Fibroblast of peridontal ligament (primary cell): ENCODE results near the gene RNF223.
"Not testable (repeated sequence)": the region's sequence is repeated elsewhere in the genome, so short reads cannot be mapped to it uniquely, and the experiment has no call there.

Source experiments
- DNase-seq: peaks from one replicate; pipeline ENCODE4 v3.0.0-alpha.2; 2010; ENCODE audit errors: extremely low read depth

The RNF223 gene

GRCh38 chr1:1109743-1110142, 35.6 kb upstream of the RNF223 start:
- DNase-seq: no peak

- no peak for DNase-seq
These were observed 32.6 kb upstream of the RNF223 start for GRCh38 chr1:1106510-1107221.

GRCh38 chr1:1104152-1104551, 30.0 kb upstream of the RNF223 start:
- not testable (repeated sequence) for DNase-seq

- no peak for DNase-seq
These were observed 27.4 kb upstream of the RNF223 start for GRCh38 chr1:1101503-1101902.

- DNase-seq: no peak
These were observed 26.2 kb upstream of the RNF223 start for GRCh38 chr1:1100296-1100695.

DNA sequence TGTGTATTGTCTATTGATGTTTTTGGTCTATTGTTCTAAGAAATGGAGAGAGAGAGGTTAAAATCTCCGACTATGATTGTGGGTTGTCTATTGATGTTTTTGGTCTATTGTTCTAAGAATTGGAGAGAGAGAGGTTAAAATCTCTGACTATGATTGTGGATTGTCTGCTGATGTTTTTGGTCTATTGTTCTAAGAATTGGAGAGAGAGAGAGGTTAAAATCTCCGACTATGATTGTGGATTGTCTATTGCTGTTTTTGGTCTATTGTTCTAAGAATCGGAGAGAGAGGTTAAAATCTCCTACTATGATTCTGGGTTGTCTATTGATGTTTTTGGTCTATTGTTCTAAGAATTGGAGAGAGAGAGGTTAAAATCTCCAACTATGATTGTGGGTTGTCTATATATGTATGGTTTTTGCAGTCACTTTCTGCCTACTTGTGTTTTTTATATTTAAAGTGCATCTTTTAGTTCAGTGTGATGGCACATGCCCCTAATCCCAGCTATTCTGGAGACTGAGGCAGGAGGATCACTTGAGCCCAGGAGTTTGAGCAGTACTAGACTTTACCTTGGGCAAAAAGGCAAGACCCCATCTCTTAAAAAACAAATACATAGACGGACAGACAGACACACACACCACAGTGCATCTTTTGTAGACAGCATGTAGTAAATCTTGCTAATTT, 25.5 kb upstream of the RNF223 start:
- DNase-seq: no peak

GRCh38 chr1:1098681-1099421, 24.7 kb upstream of the RNF223 start:
- no peak for DNase-seq

DNA sequence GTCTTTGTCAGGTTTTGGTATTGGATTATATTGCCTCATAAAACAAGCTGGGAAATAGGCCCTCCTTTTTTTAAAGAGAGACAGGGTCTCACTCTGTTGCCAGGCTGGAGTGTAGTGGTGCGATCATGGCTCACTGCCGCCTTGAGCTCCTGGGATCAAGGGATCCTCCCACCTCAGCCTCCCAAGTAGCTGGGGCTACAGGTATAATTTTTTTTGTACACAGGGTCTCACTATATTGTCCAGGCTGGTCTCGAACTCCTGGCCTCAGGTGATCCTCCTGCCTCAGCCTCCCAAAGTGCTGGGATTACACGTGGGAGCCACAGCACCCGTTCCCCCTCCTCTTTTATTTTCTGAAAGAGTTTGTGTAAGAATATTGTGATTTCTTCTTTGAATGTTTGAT, 22.0 kb upstream of the RNF223 start:
- DNase-seq: not testable (repeated sequence)

DNA sequence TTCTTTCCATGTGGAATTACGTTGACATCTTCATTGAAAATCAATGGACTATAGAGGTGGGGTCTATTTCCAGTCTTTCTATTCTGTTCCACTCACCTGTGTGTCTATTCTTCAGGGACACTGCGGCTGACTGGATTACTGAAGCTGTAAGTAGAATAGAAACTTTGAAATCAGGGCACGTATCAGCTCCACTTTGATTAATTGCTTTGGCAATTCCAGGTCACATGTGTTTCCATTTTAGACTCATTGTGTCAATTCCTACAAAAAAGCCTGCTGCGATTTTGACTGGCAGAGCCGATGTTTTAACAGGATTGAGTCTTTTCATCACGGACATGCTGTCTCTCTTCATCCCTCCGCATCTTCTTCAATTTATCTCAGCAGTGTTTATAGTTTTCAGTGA, 20.9 kb upstream of the RNF223 start:
- no peak for DNase-seq

DNA sequence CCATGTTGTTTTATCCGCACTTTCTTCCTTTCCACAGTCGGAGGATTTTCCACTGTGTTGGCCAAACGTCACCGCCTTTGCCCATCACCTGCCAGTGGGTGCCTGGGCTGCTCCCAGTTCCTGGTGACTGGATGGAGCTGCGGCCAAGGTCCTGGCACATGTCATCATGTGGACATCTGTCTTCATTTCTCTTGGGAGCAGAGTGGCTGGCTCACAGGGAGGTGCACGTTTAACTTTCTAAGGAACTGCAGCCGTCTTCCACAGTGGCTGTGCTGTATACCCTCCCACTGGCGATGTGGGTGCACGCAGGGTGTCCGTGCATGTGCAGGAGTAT, 19.5 kb upstream of the RNF223 start:
- no peak for DNase-seq

DNA sequence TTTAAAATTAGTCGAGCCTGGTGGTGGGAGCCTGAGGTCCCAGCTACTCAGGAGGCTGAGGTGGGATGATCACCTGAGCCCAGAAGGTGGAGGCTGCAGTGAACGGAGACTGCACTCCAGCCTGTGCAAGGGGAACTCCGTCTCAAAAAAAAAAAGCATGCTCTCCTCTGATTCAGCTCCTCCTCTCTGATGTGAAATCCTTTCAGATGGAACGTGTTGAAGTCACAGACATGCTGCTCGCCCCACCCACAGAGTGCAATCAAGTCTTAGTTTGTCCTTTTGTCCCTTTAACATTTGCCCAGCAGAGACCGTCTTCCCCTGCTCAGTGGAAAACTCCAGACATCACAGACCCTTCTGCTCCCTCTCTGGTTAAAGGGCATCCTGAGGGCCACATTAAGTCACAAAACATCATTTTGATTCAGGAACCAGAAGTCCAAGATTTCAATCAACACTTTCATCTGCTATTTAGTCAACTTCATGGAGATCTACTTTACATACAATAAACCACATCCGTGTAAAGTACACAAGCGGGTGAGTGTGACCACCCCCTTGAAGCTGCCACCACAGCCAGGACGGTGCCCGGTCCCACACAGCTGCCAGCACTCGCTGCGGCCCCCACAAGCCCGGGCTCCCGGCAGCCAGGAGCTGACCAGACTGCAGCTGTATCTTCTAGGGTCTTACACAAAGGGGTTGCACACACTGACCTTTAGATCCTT, 18.9 kb upstream of the RNF223 start:
- no peak for DNase-seq

DNA sequence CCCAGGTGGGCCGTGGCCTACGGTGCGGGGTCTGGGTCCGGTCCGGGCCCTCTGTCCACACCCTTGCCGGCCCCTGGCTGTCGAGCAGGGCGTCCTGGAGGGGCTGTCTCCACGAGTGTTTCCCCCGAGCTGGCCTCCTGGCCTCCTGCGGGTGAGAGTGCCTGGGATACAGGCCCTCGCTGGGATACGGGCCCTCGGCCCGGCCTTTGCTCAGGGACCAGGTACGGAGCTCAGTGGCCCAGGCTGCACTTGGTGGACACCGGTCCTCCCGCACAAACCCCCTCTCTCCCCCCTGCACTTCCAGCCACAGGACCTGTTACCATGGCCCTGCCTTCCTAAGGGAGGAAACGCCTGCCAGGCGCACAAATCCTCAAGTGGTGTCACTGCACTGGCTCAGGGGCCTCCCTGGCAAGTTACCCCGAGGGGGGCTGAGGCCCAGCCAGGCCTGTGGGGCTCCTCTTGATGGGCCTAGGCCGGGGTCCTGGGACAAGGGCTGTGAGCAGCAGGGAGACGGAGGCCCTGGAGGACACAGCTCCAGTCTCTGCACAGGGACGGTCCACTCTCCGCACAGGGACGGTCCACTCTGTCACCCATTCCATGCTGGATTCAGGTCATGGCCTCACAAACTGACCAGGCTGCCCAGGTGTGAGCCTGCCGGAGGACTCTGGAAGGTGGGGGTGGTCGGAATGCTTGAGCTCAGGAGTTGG, 18.2 kb upstream of the RNF223 start:
- no peak for DNase-seq

DNA sequence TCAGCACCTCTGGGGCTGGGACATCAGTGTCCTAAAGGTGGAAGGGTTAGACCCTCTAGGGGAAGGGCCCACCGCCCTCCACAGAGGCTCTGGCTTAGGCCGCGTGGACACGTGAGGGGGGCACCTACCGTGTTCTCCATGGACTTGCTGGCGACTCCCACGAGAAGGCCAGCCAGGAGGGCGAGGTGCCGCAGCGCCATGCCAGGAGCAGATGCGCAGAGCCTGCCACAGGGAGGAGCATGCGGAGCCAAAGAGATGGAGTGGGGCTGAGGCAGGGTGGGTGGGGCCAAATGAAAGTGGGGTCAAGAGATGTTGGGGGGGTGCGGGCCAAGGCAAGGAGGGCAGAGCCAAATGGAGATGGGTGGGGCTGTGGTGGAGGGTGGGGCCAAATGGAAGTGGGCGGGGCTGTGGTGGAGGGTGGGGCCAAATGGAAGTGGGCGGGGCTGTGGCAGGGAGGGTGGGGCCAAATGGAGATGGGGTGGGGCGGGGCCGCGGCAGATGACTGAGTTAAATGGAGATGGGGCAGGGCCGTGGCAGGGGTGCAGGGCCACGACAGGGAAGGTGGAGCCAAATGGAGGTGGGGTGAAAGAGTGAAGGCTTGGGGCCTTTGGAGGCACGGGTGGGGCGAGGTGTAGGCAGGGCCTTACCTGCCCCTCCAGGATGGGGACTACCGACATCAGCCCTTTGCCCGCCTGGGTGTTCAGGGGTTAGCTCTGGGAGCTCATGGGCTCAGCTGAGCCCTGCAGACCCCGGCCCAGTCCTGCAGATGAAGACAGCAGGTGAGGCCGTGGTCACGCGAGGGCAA, 17.4 kb upstream of the RNF223 start:
- DNase-seq: no peak

DNA sequence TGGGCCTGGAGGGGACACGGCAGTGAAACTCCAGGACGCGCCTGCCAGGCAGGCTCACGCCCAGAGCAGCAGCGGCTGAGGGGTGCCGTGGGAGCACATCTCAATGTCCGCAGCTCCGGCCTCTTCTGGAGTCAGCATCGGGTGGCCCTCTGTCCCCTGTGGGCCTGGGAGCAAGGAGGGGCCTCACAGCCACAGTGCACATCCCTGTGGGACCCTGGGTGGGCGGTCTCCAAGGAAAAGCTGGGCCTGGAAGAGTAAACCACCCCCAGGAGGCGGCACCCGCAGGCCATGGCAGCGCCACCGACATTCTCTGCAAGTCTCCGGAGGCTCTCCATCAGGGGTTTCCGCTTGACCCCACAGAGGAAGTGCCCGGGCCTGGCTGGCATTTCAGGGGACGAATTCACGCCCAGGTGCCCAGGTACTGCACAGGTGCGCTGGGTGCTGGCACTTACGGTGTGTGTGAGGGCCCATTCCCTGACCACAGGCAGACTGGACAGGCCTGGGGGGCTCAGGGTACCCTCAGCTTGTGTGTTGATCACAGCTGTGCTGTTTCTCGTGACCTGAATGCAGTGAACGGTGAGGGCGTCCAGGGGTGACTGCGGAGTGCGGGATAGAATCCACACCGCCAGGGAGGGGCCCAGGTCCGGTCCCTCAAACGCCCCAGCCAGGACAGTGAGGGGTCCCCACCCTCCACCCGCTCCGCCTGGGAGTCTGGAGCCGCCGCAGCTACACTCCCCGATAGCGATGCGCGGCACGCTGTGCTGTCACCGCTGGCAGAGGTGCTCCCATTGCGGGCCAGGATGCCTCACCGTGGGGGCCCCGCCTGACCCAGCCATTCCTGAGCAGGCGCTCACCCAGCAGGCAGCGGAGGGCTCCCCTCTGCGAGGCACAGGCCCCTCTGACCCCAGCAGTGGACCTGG, 16.6 kb upstream of the RNF223 start:
- DNase-seq: no peak

DNA sequence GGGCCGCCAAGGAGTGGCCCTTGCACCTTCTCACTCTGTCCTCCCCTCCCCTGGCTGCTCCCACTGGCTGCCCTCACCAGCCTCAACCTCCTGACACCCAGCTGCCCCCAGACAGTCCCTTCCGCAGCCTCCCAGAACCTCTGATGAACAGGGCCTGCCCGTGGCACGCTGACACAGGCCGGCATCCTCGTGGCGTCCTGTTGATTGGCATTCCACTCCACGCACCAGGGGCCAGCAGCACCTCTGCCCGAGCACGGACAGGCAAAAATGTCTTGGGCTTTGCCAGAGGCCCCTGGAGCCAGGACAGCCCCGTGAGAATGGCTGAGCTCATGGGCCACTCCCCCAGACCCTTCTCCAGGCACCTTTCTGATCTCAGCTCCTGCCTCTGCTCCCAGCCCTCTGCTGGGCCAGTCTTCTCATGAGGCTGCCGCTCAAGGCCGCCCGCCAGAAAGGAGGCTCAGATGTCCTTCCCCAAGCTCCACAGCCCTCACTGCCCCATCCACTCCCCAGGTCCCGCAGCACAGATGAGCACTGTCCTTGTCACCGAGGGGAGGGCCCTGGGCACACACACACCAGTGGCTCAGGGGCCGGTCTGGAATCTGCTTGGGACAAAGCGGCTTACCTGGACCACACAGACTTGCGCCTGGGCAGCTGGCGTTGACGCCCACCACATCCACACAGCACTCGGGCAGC, 15.8 kb upstream of the RNF223 start:
- DNase-seq: no peak

- DNase-seq: no peak
These were observed 14.9 kb upstream of the RNF223 start for GRCh38 chr1:1088801-1089680.

DNA sequence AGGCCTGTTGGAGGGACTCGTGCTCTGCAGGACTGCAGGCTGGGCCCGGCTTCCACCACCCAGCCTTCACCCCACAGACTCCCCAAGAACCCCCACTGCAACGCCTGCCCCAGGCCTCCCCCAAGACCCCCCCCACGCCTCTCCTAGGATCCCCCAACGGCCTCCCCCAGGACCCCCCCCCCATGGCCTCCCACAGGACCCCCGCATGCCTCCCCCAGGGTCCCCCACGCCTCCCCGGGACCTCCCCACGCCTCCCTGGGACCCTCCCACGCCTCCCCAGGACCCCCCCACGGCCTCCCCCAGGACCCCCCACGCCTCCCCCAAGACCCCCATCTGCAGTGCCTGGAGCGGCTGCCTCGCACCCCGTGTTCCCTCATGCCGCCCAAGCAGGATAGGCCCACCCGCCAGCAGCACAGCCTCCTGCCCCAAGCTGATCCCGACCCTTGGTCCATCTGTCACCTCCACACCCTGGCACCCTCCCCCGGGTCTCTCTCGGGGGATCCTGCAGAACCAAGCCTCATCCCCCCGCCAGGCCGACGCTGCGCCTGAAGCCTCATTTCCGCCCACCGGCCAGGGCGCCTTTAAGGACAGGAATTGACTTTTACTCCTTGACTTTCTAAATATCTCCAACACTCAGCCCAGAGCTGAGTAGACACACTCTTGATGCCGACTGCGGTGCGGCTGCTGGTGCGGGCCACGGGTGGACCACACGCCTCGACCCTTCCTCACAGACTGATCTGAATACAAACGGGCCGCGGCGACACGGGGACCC, 14.1 kb upstream of the RNF223 start:
- DNase-seq: no peak
